ENCODE measurements around the gene HSD17B11. TPM values are rescaled to one million over a fixed set of nuclear protein-coding genes. Genes with fewer than 3 reads are reported as not detected.

HSD17B11 gene
- total RNA-seq, 4 donors from 2014 or later: 15.3 to 34.9 (median 19.2) TPM

DNA sequence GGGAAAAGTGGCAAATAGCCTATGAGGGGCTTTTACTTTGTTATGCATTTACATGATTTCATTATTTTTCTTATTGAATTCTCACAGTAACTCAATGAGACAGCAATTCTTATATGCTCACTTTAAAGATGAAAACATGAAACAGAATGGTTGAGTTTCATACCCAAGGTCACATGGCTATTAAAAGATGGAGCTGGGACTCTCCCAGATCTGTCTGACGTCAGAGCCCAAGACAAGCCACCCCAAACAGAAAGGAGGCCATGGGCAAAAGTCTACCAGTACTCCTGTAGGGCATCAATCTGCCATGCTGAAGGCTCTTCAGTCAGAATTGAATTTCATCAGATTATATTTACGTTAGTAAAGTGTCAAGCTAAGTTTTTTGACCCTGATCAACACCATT, 13.2 kb downstream of the HSD17B11 start:
- in situ Hi-C loops (cut with MboI; ENCODE audit: low sequenced_read_pairs in 4 of 4): loop anchor here (5.0 to 25.0 kb wide), 3 partner anchors 84 to 459 kb away; partner anchors contain the start of gene MEPE (in 2 of the 4)
- no peak for ATAC-seq
- DNase-seq: no peak
- peaks cover 0 to 5% of the 10 kb centered on the region in 2 donors for H3K4me1 ChIP-seq
- no peak for TF ChIP-seq POLR2A (IDR thresholded peaks at IDR 0.05)
- TF ChIP-seq, protein P1, sequence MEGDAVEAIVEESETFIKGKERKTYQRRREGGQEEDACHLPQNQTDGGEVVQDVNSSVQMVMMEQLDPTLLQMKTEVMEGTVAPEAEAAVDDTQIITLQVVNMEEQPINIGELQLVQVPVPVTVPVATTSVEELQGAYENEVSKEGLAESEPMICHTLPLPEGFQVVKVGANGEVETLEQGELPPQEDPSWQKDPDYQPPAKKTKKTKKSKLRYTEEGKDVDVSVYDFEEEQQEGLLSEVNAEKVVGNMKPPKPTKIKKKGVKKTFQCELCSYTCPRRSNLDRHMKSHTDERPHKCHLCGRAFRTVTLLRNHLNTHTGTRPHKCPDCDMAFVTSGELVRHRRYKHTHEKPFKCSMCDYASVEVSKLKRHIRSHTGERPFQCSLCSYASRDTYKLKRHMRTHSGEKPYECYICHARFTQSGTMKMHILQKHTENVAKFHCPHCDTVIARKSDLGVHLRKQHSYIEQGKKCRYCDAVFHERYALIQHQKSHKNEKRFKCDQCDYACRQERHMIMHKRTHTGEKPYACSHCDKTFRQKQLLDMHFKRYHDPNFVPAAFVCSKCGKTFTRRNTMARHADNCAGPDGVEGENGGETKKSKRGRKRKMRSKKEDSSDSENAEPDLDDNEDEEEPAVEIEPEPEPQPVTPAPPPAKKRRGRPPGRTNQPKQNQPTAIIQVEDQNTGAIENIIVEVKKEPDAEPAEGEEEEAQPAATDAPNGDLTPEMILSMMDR (IDR thresholded peaks at IDR 0.05 in 4 of 5, conservative IDR thresholded peaks at IDR 0.05 in 1 of 5): no peak
- H3K36me3 ChIP-seq: no peaks in the 10 kb centered on the region
- H3K4me3 ChIP-seq: no peak overlapping the region
- H3K9me3 ChIP-seq: no peaks in the 10 kb centered on the region
- H3K27me3 ChIP-seq: no peaks in the 10 kb centered on the region
- no peak overlapping the region for H3K27ac ChIP-seq
- intact Hi-C loops (cut with DNase I; ENCODE audit: low total_unique reads): loop anchor here (5.0 kb wide), 1 partner anchor 44 kb away; the partner anchor contains the start of gene NUDT9

- TF ChIP-seq, protein P1 (IDR thresholded peaks at IDR 0.05 in 4 of 5, conservative IDR thresholded peaks at IDR 0.05 in 1 of 5): peak; percentile 54 to 70 (median 60)
- TF ChIP-seq POLR2A (IDR thresholded peaks at IDR 0.05): no peak
- H3K27me3 ChIP-seq: no peaks in the 10 kb centered on the region
- in situ Hi-C loops (cut with MboI; ENCODE audit: low sequenced_read_pairs in 4 of 4): loop anchor here (5.0 to 25.0 kb wide), 3 partner anchors 86 to 461 kb away; partner anchors contain the start of gene MEPE (in 2 of the 4)
- DNase-seq: peak in 1 of 2 donors; percentile 19
- ATAC-seq: peak; percentile 74 to 75
- peak overlapping the region in 2 of 4 donors; percentile 13 to 32 for H3K27ac ChIP-seq
- no peak overlapping the region for H3K4me3 ChIP-seq
- H3K4me1 ChIP-seq: peaks cover 0 to 5% of the 10 kb centered on the region in 2 donors
- H3K36me3 ChIP-seq: peaks cover 0 to 10% of the 10 kb centered on the region in 2 donors
- intact Hi-C loops (cut with DNase I; ENCODE audit: low total_unique reads): loop anchor here (1.0 to 5.0 kb wide), 2 partner anchors 46 to 89 kb away; partner anchors contain the start of gene NUDT9
- H3K9me3 ChIP-seq: no peaks in the 10 kb centered on the region
Measured at GRCh38 chr4:87375719-87376291, 15.2 kb downstream of the HSD17B11 start.

DNA sequence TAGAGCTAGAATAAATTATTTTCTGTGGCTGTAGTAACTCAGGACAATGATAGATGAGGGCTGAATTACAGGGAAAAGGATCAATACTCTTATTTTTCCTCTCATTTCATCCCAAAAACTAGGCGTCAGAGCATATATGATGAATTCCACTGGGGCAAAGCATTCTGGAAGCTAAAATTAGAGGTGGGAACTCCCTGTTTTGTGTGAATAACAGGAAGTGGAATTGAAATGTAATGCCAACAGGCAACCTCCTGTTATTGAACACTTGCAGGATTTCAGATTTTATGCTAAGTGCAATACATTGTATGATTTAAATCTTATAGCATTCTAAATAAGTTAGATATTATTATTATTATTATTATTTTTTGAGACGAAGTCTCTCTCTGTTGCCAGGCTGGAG, 20.9 kb downstream of the HSD17B11 start:
- intact Hi-C loops (cut with DNase I; ENCODE audit: low total_unique reads): no loop called here
- H3K9me3 ChIP-seq: no peaks in the 10 kb centered on the region
- no peak for TF ChIP-seq POLR2A (IDR thresholded peaks at IDR 0.05)
- TF ChIP-seq, protein P1 (IDR thresholded peaks at IDR 0.05 in 4 of 5, conservative IDR thresholded peaks at IDR 0.05 in 1 of 5): no peak
- H3K27ac ChIP-seq: peak overlapping the region in 3 of 4 donors; percentile 5 to 51 (median 36)
- in situ Hi-C loops (cut with MboI; ENCODE audit: low sequenced_read_pairs in 4 of 4): loop anchor here in 3 of 4 donors (10.0 to 25.0 kb wide), 2 partner anchors 95 to 467 kb away; partner anchors contain the start of gene MEPE (in 1 of the 3)
- no peak for DNase-seq
- ATAC-seq: no peak
- peaks cover 0 to 5% of the 10 kb centered on the region in 2 donors for H3K4me1 ChIP-seq
- peaks cover 0 to 11% of the 10 kb centered on the region in 2 donors for H3K36me3 ChIP-seq
- H3K4me3 ChIP-seq: no peak overlapping the region
- H3K27me3 ChIP-seq: no peaks in the 10 kb centered on the region

DNA sequence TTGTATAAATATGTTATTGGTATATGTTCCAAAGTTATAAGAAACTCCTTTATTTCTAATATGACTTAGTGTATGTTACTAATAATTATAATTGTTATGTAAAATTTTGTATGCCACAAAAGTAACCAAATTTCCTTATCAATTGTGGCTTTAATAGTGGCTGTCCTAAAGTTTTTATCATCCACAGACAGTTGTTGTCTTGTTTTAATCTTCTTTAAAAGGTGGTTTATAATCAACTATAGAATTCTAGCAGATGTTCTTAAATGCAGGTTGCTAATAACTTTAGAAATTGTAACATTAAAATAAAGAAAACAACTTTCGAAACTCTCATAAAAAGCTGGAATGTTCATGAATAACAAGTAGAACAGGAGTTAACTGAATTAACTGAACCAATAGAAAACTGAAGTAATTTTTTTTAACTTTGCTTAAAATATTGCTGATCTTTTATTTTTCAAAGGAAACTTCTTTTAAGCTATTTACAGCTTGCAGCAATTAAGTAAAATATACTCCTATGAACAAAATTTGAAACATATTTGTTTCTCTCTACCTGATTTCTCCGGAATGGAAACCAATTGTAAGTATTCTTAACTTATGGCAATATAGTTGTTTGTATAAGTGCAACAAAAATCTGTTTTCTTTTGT, 24.3 kb downstream of the HSD17B11 start:
- intact Hi-C loops (cut with DNase I; ENCODE audit: low total_unique reads) (no loop called here), in situ Hi-C loops (cut with MboI; ENCODE audit: low sequenced_read_pairs in 4 of 4) (loop anchor here in 1 of 4 donors (25.0 kb wide), 1 partner anchor 471 kb away; the partner anchor contains the start of gene MEPE)
- Histone ChIP-seq H3K27me3 (no peaks in the 10 kb centered on the region), H3K9me3 (no peaks in the 10 kb centered on the region), H3K36me3 (peaks cover 0 to 26% of the 10 kb centered on the region in 2 donors), H3K27ac (no peak overlapping the region), H3K4me3 (no peak overlapping the region), H3K4me1 (peaks cover 0 to 4% of the 10 kb centered on the region in 2 donors)
- no peak for ATAC-seq
- TF ChIP-seq, protein P1 (IDR thresholded peaks at IDR 0.05 in 4 of 5, conservative IDR thresholded peaks at IDR 0.05 in 1 of 5): no peak
- TF ChIP-seq POLR2A (IDR thresholded peaks at IDR 0.05): no peak
- DNase-seq: no peak

Data from gastrocnemius medialis (tissue), 4 donors.